Panc1 (cell line): ENCODE data around the gene SYTL1.

ENCODE experiments used
- TF ChIP-seq, protein P1 (sequence below): fragments of 450-650 bp; IDR thresholded peaks from 2 replicates; pipeline ENCODE4 v1.5.1; 2017; ENCODE audit warnings: mild to moderate bottlenecking
- TF ChIP-seq, protein P2 (sequence below), 2 experiments: IDR thresholded peaks; 2 replicates each; pipeline ENCODE4 v1.6.1; 2011 to 2012; ENCODE audit warnings: low read depth in 2 of 2, control low read depth in 1 of 2, low read length in 1 of 2, mild to moderate bottlenecking in 1 of 2, moderate library complexity in 1 of 2; ENCODE audit not compliant: insufficient read depth in 1 of 2

DNA sequence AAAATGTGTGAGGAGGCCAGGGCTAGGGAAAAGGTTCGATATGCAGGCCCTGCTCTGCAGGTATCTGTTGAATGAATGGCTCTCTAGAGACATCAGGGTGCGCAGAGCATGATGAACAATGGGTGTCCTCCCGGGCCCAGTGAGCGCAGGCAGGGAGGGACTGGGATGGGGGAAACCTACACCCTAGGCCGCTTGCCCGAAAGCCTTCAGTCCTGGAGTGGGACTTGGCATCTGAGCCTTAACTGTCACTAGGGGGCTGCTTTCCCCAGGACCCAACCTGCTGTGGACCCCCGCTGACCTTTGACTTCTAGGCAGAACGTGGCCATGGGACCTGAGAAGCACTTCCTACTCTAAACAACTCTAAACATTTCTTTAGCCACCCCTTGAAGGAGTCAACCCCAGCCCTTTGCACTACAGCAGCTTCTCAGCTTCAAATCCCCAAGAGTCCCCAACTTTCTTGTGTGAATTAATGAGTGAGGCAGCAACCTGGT, 25.4 kb downstream of the SYTL1 start:
- TF ChIP-seq, protein P1, sequence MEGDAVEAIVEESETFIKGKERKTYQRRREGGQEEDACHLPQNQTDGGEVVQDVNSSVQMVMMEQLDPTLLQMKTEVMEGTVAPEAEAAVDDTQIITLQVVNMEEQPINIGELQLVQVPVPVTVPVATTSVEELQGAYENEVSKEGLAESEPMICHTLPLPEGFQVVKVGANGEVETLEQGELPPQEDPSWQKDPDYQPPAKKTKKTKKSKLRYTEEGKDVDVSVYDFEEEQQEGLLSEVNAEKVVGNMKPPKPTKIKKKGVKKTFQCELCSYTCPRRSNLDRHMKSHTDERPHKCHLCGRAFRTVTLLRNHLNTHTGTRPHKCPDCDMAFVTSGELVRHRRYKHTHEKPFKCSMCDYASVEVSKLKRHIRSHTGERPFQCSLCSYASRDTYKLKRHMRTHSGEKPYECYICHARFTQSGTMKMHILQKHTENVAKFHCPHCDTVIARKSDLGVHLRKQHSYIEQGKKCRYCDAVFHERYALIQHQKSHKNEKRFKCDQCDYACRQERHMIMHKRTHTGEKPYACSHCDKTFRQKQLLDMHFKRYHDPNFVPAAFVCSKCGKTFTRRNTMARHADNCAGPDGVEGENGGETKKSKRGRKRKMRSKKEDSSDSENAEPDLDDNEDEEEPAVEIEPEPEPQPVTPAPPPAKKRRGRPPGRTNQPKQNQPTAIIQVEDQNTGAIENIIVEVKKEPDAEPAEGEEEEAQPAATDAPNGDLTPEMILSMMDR: no peak
- TF ChIP-seq, protein P2, sequence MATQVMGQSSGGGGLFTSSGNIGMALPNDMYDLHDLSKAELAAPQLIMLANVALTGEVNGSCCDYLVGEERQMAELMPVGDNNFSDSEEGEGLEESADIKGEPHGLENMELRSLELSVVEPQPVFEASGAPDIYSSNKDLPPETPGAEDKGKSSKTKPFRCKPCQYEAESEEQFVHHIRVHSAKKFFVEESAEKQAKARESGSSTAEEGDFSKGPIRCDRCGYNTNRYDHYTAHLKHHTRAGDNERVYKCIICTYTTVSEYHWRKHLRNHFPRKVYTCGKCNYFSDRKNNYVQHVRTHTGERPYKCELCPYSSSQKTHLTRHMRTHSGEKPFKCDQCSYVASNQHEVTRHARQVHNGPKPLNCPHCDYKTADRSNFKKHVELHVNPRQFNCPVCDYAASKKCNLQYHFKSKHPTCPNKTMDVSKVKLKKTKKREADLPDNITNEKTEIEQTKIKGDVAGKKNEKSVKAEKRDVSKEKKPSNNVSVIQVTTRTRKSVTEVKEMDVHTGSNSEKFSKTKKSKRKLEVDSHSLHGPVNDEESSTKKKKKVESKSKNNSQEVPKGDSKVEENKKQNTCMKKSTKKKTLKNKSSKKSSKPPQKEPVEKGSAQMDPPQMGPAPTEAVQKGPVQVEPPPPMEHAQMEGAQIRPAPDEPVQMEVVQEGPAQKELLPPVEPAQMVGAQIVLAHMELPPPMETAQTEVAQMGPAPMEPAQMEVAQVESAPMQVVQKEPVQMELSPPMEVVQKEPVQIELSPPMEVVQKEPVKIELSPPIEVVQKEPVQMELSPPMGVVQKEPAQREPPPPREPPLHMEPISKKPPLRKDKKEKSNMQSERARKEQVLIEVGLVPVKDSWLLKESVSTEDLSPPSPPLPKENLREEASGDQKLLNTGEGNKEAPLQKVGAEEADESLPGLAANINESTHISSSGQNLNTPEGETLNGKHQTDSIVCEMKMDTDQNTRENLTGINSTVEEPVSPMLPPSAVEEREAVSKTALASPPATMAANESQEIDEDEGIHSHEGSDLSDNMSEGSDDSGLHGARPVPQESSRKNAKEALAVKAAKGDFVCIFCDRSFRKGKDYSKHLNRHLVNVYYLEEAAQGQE (IDR thresholded peaks at IDR 0.05; ENCODE audit: insufficient read depth in 1 of 2, low read depth in 2 of 2, low read length in 1 of 2): no peak
